ENCODE results near the gene EFHC1. TPM values are rescaled to one million over a fixed set of nuclear protein-coding genes. Genes with fewer than 3 reads are reported as not detected.
A peak's percentile ranks its signal among the peaks of the same experiment; 100 is the strongest.

EFHC1 gene
- total and polyA plus RNA-seq, 10 donors, result 9.3 to 40.3 (median 16.8) TPM

GRCh38 chr6:52403086-52403485 lies 17.1 kb upstream of the EFHC1 start:
- Histone ChIP-seq H3K36me3 (peaks cover 0 to 31% (median 15%) of the 10 kb centered on the region in 6 donors), H3K9me3 (no peaks in the 10 kb centered on the region), H3K27me3 (replicated peaks in 1 of 7) (no peaks in the 10 kb centered on the region), H3K4me1 (peaks cover 0 to 25% (median 16%) of the 10 kb centered on the region in 6 donors), H3K4me3 (no peak overlapping the region), H3K27ac (no peak overlapping the region)
- intact Hi-C loops (cut with DNase I; ENCODE audit: low total_unique reads), result no loop called here
- DNase-seq, result no peak
- TF ChIP-seq, protein P1, sequence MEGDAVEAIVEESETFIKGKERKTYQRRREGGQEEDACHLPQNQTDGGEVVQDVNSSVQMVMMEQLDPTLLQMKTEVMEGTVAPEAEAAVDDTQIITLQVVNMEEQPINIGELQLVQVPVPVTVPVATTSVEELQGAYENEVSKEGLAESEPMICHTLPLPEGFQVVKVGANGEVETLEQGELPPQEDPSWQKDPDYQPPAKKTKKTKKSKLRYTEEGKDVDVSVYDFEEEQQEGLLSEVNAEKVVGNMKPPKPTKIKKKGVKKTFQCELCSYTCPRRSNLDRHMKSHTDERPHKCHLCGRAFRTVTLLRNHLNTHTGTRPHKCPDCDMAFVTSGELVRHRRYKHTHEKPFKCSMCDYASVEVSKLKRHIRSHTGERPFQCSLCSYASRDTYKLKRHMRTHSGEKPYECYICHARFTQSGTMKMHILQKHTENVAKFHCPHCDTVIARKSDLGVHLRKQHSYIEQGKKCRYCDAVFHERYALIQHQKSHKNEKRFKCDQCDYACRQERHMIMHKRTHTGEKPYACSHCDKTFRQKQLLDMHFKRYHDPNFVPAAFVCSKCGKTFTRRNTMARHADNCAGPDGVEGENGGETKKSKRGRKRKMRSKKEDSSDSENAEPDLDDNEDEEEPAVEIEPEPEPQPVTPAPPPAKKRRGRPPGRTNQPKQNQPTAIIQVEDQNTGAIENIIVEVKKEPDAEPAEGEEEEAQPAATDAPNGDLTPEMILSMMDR (IDR thresholded peaks at IDR 0.05 in 8 of 11, conservative IDR thresholded peaks at IDR 0.05 in 3 of 11), result no peak
- TF ChIP-seq POLR2A (IDR thresholded peaks at IDR 0.05) (no peak), POLR2AphosphoS5 (IDR thresholded peaks at IDR 0.05) (peak in 1 of 3 donors; percentile 8)
- 97 to 99% (median 98%) methylated on average over 26 of the region's 26 CpGs for WGBS, 5 donors

GRCh38 chr6:52403627-52404026 lies 16.5 kb upstream of the EFHC1 start:
- WGBS, 5 donors, result 81 to 90% (median 84%) methylated on average over 5 to 9 of the region's 9 CpGs
- Histone ChIP-seq H3K9me3 (no peaks in the 10 kb centered on the region), H3K4me3 (no peak overlapping the region), H3K27me3 (replicated peaks in 1 of 7) (no peaks in the 10 kb centered on the region), H3K4me1 (peaks cover 0 to 20% (median 13%) of the 10 kb centered on the region in 6 donors), H3K36me3 (peaks cover 0 to 31% (median 15%) of the 10 kb centered on the region in 6 donors), H3K27ac (no peak overlapping the region)
- intact Hi-C loops (cut with DNase I; ENCODE audit: low total_unique reads), result no loop called here
- DNase-seq, result no peak
- TF ChIP-seq POLR2A (IDR thresholded peaks at IDR 0.05), result no peak
- no peak for TF ChIP-seq POLR2AphosphoS5 (IDR thresholded peaks at IDR 0.05)
- TF ChIP-seq, protein P1 (IDR thresholded peaks at IDR 0.05 in 8 of 11, conservative IDR thresholded peaks at IDR 0.05 in 3 of 11), result no peak

- no peaks in the 10 kb centered on the region for H3K27me3 ChIP-seq (replicated peaks in 1 of 7)
- H3K9me3 ChIP-seq, result no peaks in the 10 kb centered on the region
- no peak overlapping the region for H3K27ac ChIP-seq
- TF ChIP-seq POLR2A (IDR thresholded peaks at IDR 0.05), result no peak
- no peak for TF ChIP-seq POLR2AphosphoS5 (IDR thresholded peaks at IDR 0.05)
- TF ChIP-seq, protein P1 (IDR thresholded peaks at IDR 0.05 in 8 of 11, conservative IDR thresholded peaks at IDR 0.05 in 3 of 11), result no peak
- peaks cover 0 to 4% (median 0%) of the 10 kb centered on the region in 6 donors for H3K4me1 ChIP-seq
- DNase-seq, result no peak
- H3K4me3 ChIP-seq, result no peak overlapping the region
- intact Hi-C loops (cut with DNase I; ENCODE audit: low total_unique reads), result loop anchor here (5.0 kb wide), 1 partner anchor 118 kb away; no protein-coding TSS in a partner anchor
- 70 to 97% (median 92%) methylated on average over 1 of the region's 1 CpG for WGBS, 5 donors
- peaks cover 0 to 31% (median 15%) of the 10 kb centered on the region in 6 donors for H3K36me3 ChIP-seq
These were observed 14.9 kb upstream of the EFHC1 start for GRCh38 chr6:52405243-52405642.

DNA sequence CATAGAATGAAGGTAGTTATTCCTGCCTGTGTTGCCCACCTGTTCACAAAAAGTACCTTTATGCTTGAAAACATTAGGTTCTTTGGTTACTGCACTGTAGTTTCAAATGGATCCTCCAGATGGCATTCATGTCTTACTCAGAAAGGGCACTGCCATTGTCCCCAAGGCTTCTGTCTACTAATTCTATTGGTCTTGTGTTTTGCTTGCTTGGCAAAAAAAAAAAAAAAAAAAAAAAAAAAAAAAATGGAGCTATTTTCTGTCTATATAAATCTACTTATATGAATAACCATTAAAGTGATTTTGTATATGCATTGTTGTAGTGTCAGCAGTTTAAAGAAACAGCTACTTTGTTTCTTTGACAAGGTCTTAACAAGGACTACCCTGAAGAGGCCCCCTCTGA lies 12.7 kb upstream of the EFHC1 start:
- H3K27me3 ChIP-seq (replicated peaks in 1 of 7), result no peaks in the 10 kb centered on the region
- TF ChIP-seq, protein P1 (IDR thresholded peaks at IDR 0.05 in 8 of 11, conservative IDR thresholded peaks at IDR 0.05 in 3 of 11), result peak in 6 of 11 experiments; percentile 30 to 46 (median 42)
- TF ChIP-seq POLR2AphosphoS5 (IDR thresholded peaks at IDR 0.05), result no peak
- H3K4me3 ChIP-seq, result no peak overlapping the region
- no peak for DNase-seq
- H3K4me1 ChIP-seq, result no peaks in the 10 kb centered on the region
- H3K27ac ChIP-seq, result no peak overlapping the region
- H3K9me3 ChIP-seq, result no peaks in the 10 kb centered on the region
- intact Hi-C loops (cut with DNase I; ENCODE audit: low total_unique reads), result loop anchor here (5.0 kb wide), 1 partner anchor 120 kb away; no protein-coding TSS in a partner anchor
- H3K36me3 ChIP-seq, result peaks cover 0 to 29% (median 15%) of the 10 kb centered on the region in 6 donors
